Stimulated activated CD8-positive, alpha-beta memory T cell treated with anti-CD3 and anti-CD28 coated beads, Interleukin-4, amount 100 ng/mL, for 1 hour (primary cell): ENCODE measurements around the gene MPND.

Experiments used
- DNase-seq, 2 donors: peaks; one replicate each; pipeline ENCODE4 v3.0.0-alpha.2; 2020; ENCODE audit warnings: low read depth in 2 of 2, low spot score in 1 of 2

Gene MPND

GRCh38 chr19:4365791-4366665 is 22.7 kb downstream of the MPND start:
- DNase-seq: no peak

GRCh38 chr19:4366666-4367335 is 23.4 kb downstream of the MPND start:
- no peak for DNase-seq

GRCh38 chr19:4367336-4367723 is 24.0 kb downstream of the MPND start:
- DNase-seq: no peak

- DNase-seq: no peak
Observed at GRCh38 chr19:4367781-4368127, 24.4 kb downstream of the MPND start.

- no peak for DNase-seq
Observed at GRCh38 chr19:4368128-4368820, 24.9 kb downstream of the MPND start.

GRCh38 chr19:4369109-4369887 is 25.9 kb downstream of the MPND start:
- DNase-seq: peak in 1 of 2 donors; percentile 38

- peak; percentile 34 to 57 for DNase-seq
Observed at GRCh38 chr19:4369888-4370260, 26.5 kb downstream of the MPND start.

GRCh38 chr19:4370418-4371041 is 27.2 kb downstream of the MPND start:
- DNase-seq: no peak

- no peak for DNase-seq
Observed at GRCh38 chr19:4371247-4372164, 28.1 kb downstream of the MPND start.

- no peak for DNase-seq
Observed at GRCh38 chr19:4372165-4373012, 29.0 kb downstream of the MPND start.

- DNase-seq: no peak
Observed at GRCh38 chr19:4373013-4373367, 29.6 kb downstream of the MPND start.

- no peak for DNase-seq
Observed at GRCh38 chr19:4373601-4374497, 30.5 kb downstream of the MPND start.

GRCh38 chr19:4374498-4375163 is 31.3 kb downstream of the MPND start:
- no peak for DNase-seq

- no peak for DNase-seq
Observed at GRCh38 chr19:4375164-4376027, 32.0 kb downstream of the MPND start.

GRCh38 chr19:4376028-4376670 is 32.8 kb downstream of the MPND start:
- no peak for DNase-seq

GRCh38 chr19:4376671-4376990 is 33.3 kb downstream of the MPND start:
- no peak for DNase-seq
